Right renal pelvis (tissue), 4 donors: ENCODE data around the gene TYW1. TPM values are rescaled to one million over a fixed set of nuclear protein-coding genes. Genes with fewer than 3 reads are reported as not detected.
"Not testable (repeated sequence)": the region's sequence is repeated elsewhere in the genome, so short reads cannot be mapped to it uniquely, and the experiment has no call there.

Experiments used
- DNase-seq, 4 donors: peaks; one replicate each; pipeline ENCODE4 v3.0.0-alpha.2; 2013; ENCODE audit warnings: low read depth in 4 of 4, low spot score in 3 of 4, missing footprints in 1 of 4
- polyA plus RNA-seq, 4 donors: library from polyadenylated mRNA; unstranded; fragments of 120-200 nt; gene quantifications; one replicate each; pipeline ENCODE4 v1.2.1, GENCODE V29; 2013; ENCODE audit not compliant: insufficient read length in 4 of 4

TYW1 gene
- polyA plus RNA-seq, 4 donors: 21.4 to 25.9 (median 23.1) TPM

GRCh38 chr7:67042781-67043558, 46.3 kb downstream of the TYW1 start:
- not testable (repeated sequence) for DNase-seq

GRCh38 chr7:67043559-67043930, 46.9 kb downstream of the TYW1 start:
- DNase-seq: not testable (repeated sequence)

GRCh38 chr7:67045496-67045995, 48.9 kb downstream of the TYW1 start:
- no peak for DNase-seq

GRCh38 chr7:67046819-67047218, 50.2 kb downstream of the TYW1 start:
- not testable (repeated sequence) for DNase-seq

GRCh38 chr7:67049908-67050307, 53.3 kb downstream of the TYW1 start:
- not testable (repeated sequence) for DNase-seq

GRCh38 chr7:67052161-67052560, 55.5 kb downstream of the TYW1 start:
- not testable (repeated sequence) for DNase-seq

- DNase-seq: no peak
These were observed 60.0 kb downstream of the TYW1 start for GRCh38 chr7:67056683-67057082.

GRCh38 chr7:67061321-67061720, 64.7 kb downstream of the TYW1 start:
- not testable (repeated sequence) for DNase-seq

GRCh38 chr7:67062802-67063201, 66.2 kb downstream of the TYW1 start:
- DNase-seq: not testable (repeated sequence)

GRCh38 chr7:67066950-67067622, 70.5 kb downstream of the TYW1 start:
- peak in 2 of 4 donors; percentile 16 to 33 for DNase-seq

- DNase-seq: not testable (repeated sequence)
These were observed 79.5 kb downstream of the TYW1 start for GRCh38 chr7:67076120-67076519.

GRCh38 chr7:67082880-67083279, 86.2 kb downstream of the TYW1 start:
- DNase-seq: not testable (repeated sequence)

- not testable (repeated sequence) for DNase-seq
These were observed 92.6 kb downstream of the TYW1 start for GRCh38 chr7:67089261-67089660.

- DNase-seq: not testable (repeated sequence)
These were observed 94.4 kb downstream of the TYW1 start for GRCh38 chr7:67091053-67091452.

GRCh38 chr7:67098031-67098430, 101.4 kb downstream of the TYW1 start:
- not testable (repeated sequence) for DNase-seq

- DNase-seq: not testable (repeated sequence)
These were observed 102.8 kb downstream of the TYW1 start for GRCh38 chr7:67099406-67099805.

- not testable (repeated sequence) for DNase-seq
These were observed 103.4 kb downstream of the TYW1 start for GRCh38 chr7:67100038-67100437.

GRCh38 chr7:67100956-67101361, 104.3 kb downstream of the TYW1 start:
- DNase-seq: no peak

- DNase-seq: not testable (repeated sequence)
These were observed 108.3 kb downstream of the TYW1 start for GRCh38 chr7:67104937-67105336.

- no peak for DNase-seq
These were observed 108.7 kb downstream of the TYW1 start for GRCh38 chr7:67105377-67105776.

- not testable (repeated sequence) for DNase-seq
These were observed 109.6 kb downstream of the TYW1 start for GRCh38 chr7:67106255-67106654.

GRCh38 chr7:67111342-67111741, 114.7 kb downstream of the TYW1 start:
- DNase-seq: not testable (repeated sequence)
